ENCODE results near the gene MRPL22.

Gene MRPL22

DNA sequence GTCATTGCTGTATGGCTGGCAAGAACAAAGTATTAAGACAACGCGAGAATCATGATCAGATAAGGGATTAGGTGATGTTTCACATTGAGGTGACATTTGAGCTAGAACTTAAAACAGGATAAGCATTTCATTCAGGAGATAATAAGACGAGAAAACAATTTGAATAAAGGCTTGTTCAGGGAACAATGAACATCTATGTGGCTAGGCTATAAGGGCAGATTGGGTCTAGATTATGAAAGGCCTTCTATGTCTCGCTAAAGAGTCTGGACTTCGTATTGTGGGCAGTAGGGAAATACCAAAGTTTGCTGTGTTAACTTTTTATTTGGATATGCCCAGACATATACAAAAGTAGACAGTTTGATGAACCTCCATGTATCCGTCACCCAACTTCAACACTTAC is 6.9 kb downstream of the MRPL22 start:
- Histone ChIP-seq H2AFZ (ENCODE audit: low read length) (no peak overlapping the region), H3K4ac (ENCODE audit: low read length) (no peak overlapping the region), H2BK120ac (ENCODE audit: low read depth, low read length) (no peak overlapping the region), H2BK12ac (ENCODE audit: low read length) (no peak overlapping the region), H3K18ac (ENCODE audit: low read length) (no peak overlapping the region), H4K91ac (ENCODE audit: low read depth, low read length, poor library complexity) (no peak overlapping the region), H3K79me1 (ENCODE audit: low read depth, low read length) (no peaks in the 10 kb centered on the region), H2AK5ac (ENCODE audit: low read depth, low read length) (no peak overlapping the region), H3K9me3 (replicated peaks in 1 of 2; ENCODE audit: control insufficient read depth in 2 of 2, insufficient read depth in 1 of 2, low read depth in 1 of 2, low read length in 2 of 2) (no peaks in the 10 kb centered on the region), H2BK5ac (ENCODE audit: low read length) (no peak overlapping the region), H4K8ac (ENCODE audit: low read depth, low read length) (no peak overlapping the region), H3K36me3 (replicated peaks in 1 of 2; ENCODE audit: control insufficient read depth in 2 of 2, insufficient read depth in 2 of 2, low read length in 2 of 2) (peaks cover 0 to 8% of the 10 kb centered on the region in 2 donors), H3K4me1 (ENCODE audit: control insufficient read depth in 2 of 2, insufficient read depth in 1 of 2, low read depth in 1 of 2, low read length in 2 of 2) (peaks cover 0 to under 1% of the 10 kb centered on the region in 2 donors), H3K4me3 (ENCODE audit: low read length in 2 of 2) (no peak overlapping the region), H3K27me3 (ENCODE audit: control insufficient read depth in 3 of 3, insufficient read depth in 3 of 3, low read depth in 1 of 3, low read length in 3 of 3) (no peaks in the 10 kb centered on the region), H3K4me2 (ENCODE audit: insufficient read depth, low read length, poor library complexity, severe bottlenecking) (no peak overlapping the region), H2BK15ac (ENCODE audit: low read length) (no peak overlapping the region), H3K23ac (ENCODE audit: low read depth, low read length, poor library complexity) (no peak overlapping the region), H3K27ac (replicated peaks; ENCODE audit: low read length) (no peak overlapping the region), H3K14ac (ENCODE audit: low read length) (no peak overlapping the region), H3K9ac (ENCODE audit: low read depth, low read length, poor library complexity) (no peak overlapping the region)
- no peak for DNase-seq (ENCODE audit: low spot score)
- no CpG with 5 or more reads among the region's 6 CpGs for WGBS, 2 donors (ENCODE audit: extremely low coverage in 2 of 2, insufficient read length in 2 of 2, insufficient replicate concordance in 1 of 2)

DNA sequence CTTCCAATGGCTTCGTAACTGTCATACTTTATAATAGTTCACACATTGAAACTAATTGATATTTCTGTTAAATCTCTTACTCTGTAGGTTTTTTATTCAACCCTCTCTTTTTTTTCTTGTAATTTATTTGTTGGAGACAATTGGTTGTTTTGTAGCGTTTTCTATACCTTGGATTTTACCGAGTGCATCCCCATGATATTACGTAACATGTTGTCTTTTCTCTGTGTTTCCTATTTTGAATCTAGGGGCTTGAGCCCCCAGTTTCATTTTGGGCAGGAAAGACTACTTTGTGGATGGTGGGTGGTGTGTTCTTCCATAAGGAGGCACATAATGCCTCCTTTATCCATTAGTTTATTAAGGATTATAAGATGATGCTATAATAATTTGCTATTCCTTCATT is 7.4 kb downstream of the MRPL22 start:
- Histone ChIP-seq H2BK120ac (ENCODE audit: low read depth, low read length) (no peak overlapping the region), H2AK5ac (ENCODE audit: low read depth, low read length) (no peak overlapping the region), H3K14ac (ENCODE audit: low read length) (no peak overlapping the region), H4K91ac (ENCODE audit: low read depth, low read length, poor library complexity) (no peak overlapping the region), H2AFZ (ENCODE audit: low read length) (no peak overlapping the region), H3K4me2 (ENCODE audit: insufficient read depth, low read length, poor library complexity, severe bottlenecking) (no peak overlapping the region), H3K27ac (replicated peaks; ENCODE audit: low read length) (no peak overlapping the region), H3K9ac (ENCODE audit: low read depth, low read length, poor library complexity) (no peak overlapping the region), H2BK15ac (ENCODE audit: low read length) (no peak overlapping the region), H4K8ac (ENCODE audit: low read depth, low read length) (no peak overlapping the region), H2BK12ac (ENCODE audit: low read length) (no peak overlapping the region), H3K23ac (ENCODE audit: low read depth, low read length, poor library complexity) (no peak overlapping the region), H3K36me3 (replicated peaks in 1 of 2; ENCODE audit: control insufficient read depth in 2 of 2, insufficient read depth in 2 of 2, low read length in 2 of 2) (peaks cover 0 to 8% of the 10 kb centered on the region in 2 donors), H3K4ac (ENCODE audit: low read length) (no peak overlapping the region), H2BK5ac (ENCODE audit: low read length) (no peak overlapping the region), H3K4me3 (ENCODE audit: low read length in 2 of 2) (no peak overlapping the region), H3K18ac (ENCODE audit: low read length) (no peak overlapping the region), H3K79me1 (ENCODE audit: low read depth, low read length) (no peaks in the 10 kb centered on the region), H3K9me3 (replicated peaks in 1 of 2; ENCODE audit: control insufficient read depth in 2 of 2, insufficient read depth in 1 of 2, low read depth in 1 of 2, low read length in 2 of 2) (no peaks in the 10 kb centered on the region), H3K4me1 (ENCODE audit: control insufficient read depth in 2 of 2, insufficient read depth in 1 of 2, low read depth in 1 of 2, low read length in 2 of 2) (no peaks in the 10 kb centered on the region), H3K27me3 (ENCODE audit: control insufficient read depth in 3 of 3, insufficient read depth in 3 of 3, low read depth in 1 of 3, low read length in 3 of 3) (no peaks in the 10 kb centered on the region)
- WGBS, 2 donors (ENCODE audit: extremely low coverage in 2 of 2, insufficient read length in 2 of 2, insufficient replicate concordance in 1 of 2), result no CpG with 5 or more reads among the region's 4 CpGs
- no peak for DNase-seq (ENCODE audit: low spot score)

DNA sequence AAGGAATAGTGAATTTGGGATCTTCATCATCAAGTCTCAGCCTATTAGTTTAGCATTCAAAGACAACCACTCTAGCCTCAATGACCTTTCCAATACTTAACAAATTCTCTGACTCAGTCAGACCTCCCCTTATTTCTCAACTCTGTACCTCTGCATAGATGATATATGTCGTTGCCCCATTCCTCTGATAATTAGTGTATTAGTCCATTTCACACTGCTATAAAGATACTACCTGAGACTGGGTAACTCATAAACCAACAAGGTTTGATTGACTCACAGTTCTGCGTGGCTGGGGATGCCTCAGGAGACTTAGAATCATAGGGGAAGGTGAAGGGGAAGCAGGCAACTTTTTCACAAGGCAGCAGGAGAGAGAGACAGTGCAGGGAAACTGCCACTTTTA is 8.9 kb downstream of the MRPL22 start:
- no peak overlapping the region for H3K4ac ChIP-seq (ENCODE audit: low read length)
- no peak overlapping the region for H3K4me3 ChIP-seq (ENCODE audit: low read length in 2 of 2)

DNA sequence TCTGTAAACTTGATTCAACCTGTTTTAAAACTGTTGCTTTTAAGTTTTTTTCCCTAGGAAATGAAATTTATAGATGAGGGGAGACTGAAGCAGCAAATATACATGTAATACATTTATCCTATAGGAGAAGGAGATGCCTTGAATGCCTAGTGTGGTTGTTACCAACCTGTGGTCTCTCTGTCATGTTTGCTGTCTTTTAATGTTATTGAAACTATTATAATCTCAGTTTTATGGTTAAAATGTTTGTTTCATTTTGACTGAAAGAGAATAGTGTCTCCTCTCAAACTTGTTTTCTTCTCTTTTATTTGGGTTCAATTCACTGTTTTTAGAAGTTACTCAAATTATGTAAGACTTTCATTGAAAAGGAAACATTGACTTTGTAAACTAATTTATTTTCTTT is 15.8 kb downstream of the MRPL22 start:
- no peaks in the 10 kb centered on the region for H3K79me1 ChIP-seq (ENCODE audit: low read depth, low read length)
- H2AK5ac ChIP-seq (ENCODE audit: low read depth, low read length), result no peak overlapping the region
- no peak overlapping the region for H4K91ac ChIP-seq (ENCODE audit: low read depth, low read length, poor library complexity)
- H2BK5ac ChIP-seq (ENCODE audit: low read length), result no peak overlapping the region
- H2AFZ ChIP-seq (ENCODE audit: low read length), result no peak overlapping the region
- no peak overlapping the region for H3K4me2 ChIP-seq (ENCODE audit: insufficient read depth, low read length, poor library complexity, severe bottlenecking)
- H2BK15ac ChIP-seq (ENCODE audit: low read length), result no peak overlapping the region
- peaks cover 6 to 53% of the 10 kb centered on the region in 2 donors for H3K36me3 ChIP-seq (replicated peaks in 1 of 2; ENCODE audit: control insufficient read depth in 2 of 2, insufficient read depth in 2 of 2, low read length in 2 of 2)
- H3K4me1 ChIP-seq (ENCODE audit: control insufficient read depth in 2 of 2, insufficient read depth in 1 of 2, low read depth in 1 of 2, low read length in 2 of 2), result no peaks in the 10 kb centered on the region
- H2BK120ac ChIP-seq (ENCODE audit: low read depth, low read length), result no peak overlapping the region
- no peak overlapping the region for H3K18ac ChIP-seq (ENCODE audit: low read length)
- no peak overlapping the region for H3K14ac ChIP-seq (ENCODE audit: low read length)
- no peak for DNase-seq (ENCODE audit: low spot score)
- no peak overlapping the region for H3K23ac ChIP-seq (ENCODE audit: low read depth, low read length, poor library complexity)
- no peak overlapping the region for H3K4me3 ChIP-seq (ENCODE audit: low read length in 2 of 2)
- H2BK12ac ChIP-seq (ENCODE audit: low read length), result no peak overlapping the region
- H3K27me3 ChIP-seq (ENCODE audit: control insufficient read depth in 3 of 3, insufficient read depth in 3 of 3, low read depth in 1 of 3, low read length in 3 of 3), result no peaks in the 10 kb centered on the region
- no peak overlapping the region for H3K27ac ChIP-seq (replicated peaks; ENCODE audit: low read length)
- no peaks in the 10 kb centered on the region for H3K9me3 ChIP-seq (replicated peaks in 1 of 2; ENCODE audit: control insufficient read depth in 2 of 2, insufficient read depth in 1 of 2, low read depth in 1 of 2, low read length in 2 of 2)
- no peak overlapping the region for H4K8ac ChIP-seq (ENCODE audit: low read depth, low read length)
- no peak overlapping the region for H3K4ac ChIP-seq (ENCODE audit: low read length)
- no peak overlapping the region for H3K9ac ChIP-seq (ENCODE audit: low read depth, low read length, poor library complexity)

More for the DNA sequence above, 8.9 kb downstream of the MRPL22 start:
- Histone ChIP-seq H2AFZ (ENCODE audit: low read length) (no peak overlapping the region), H4K8ac (ENCODE audit: low read depth, low read length) (no peak overlapping the region), H3K9me3 (replicated peaks in 1 of 2; ENCODE audit: control insufficient read depth in 2 of 2, insufficient read depth in 1 of 2, low read depth in 1 of 2, low read length in 2 of 2) (no peaks in the 10 kb centered on the region), H2BK12ac (ENCODE audit: low read length) (no peak overlapping the region), H3K9ac (ENCODE audit: low read depth, low read length, poor library complexity) (no peak overlapping the region), H3K27ac (replicated peaks; ENCODE audit: low read length) (no peak overlapping the region), H2BK5ac (ENCODE audit: low read length) (no peak overlapping the region), H2BK15ac (ENCODE audit: low read length) (no peak overlapping the region), H3K14ac (ENCODE audit: low read length) (no peak overlapping the region), H3K4me1 (ENCODE audit: control insufficient read depth in 2 of 2, insufficient read depth in 1 of 2, low read depth in 1 of 2, low read length in 2 of 2) (no peaks in the 10 kb centered on the region), H3K36me3 (replicated peaks in 1 of 2; ENCODE audit: control insufficient read depth in 2 of 2, insufficient read depth in 2 of 2, low read length in 2 of 2) (peaks cover 0 to 8% of the 10 kb centered on the region in 2 donors), H2BK120ac (ENCODE audit: low read depth, low read length) (no peak overlapping the region), H4K91ac (ENCODE audit: low read depth, low read length, poor library complexity) (no peak overlapping the region), H3K27me3 (ENCODE audit: control insufficient read depth in 3 of 3, insufficient read depth in 3 of 3, low read depth in 1 of 3, low read length in 3 of 3) (no peaks in the 10 kb centered on the region), H3K18ac (ENCODE audit: low read length) (no peak overlapping the region), H2AK5ac (ENCODE audit: low read depth, low read length) (no peak overlapping the region), H3K4me2 (ENCODE audit: insufficient read depth, low read length, poor library complexity, severe bottlenecking) (no peak overlapping the region), H3K79me1 (ENCODE audit: low read depth, low read length) (no peaks in the 10 kb centered on the region), H3K23ac (ENCODE audit: low read depth, low read length, poor library complexity) (no peak overlapping the region)
- no peak for DNase-seq (ENCODE audit: low spot score)
- no CpG with 5 or more reads among the region's 2 CpGs for WGBS, 2 donors (ENCODE audit: extremely low coverage in 2 of 2, insufficient read length in 2 of 2, insufficient replicate concordance in 1 of 2)
